HG02571 (cell line): ENCODE results near the gene DEDD.

ENCODE experiments used
- ATAC-seq: cut with Tn5 transposase; IDR thresholded peaks from one replicate; pipeline ENCODE4 v1.9.1; 2021; ENCODE audit warnings: mild to moderate bottlenecking, moderate library complexity; ENCODE audit not compliant: unreplicated experiment

Gene DEDD

GRCh38 chr1:161079436-161080110 lies 52.9 kb downstream of the DEDD start:
- no peak for ATAC-seq

DNA sequence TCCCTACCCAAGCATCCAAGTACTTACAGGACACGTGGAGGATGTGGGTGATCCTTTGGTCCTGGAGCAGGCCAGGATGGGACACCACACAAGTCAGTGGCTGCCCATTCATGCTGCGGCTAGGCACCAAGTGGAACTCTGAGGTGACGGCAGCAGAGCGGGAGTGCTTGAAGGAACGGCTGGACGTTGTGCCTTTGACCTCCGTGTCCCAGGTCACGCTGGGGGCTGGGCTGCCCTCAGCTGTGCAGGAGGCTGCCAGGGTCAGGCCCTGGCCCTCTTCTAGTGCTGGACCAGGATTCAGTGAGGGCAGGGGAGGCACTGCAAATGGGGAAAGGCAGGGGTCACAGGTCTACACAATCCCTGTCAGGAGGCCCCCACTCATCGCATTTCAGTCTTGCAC lies 55.0 kb downstream of the DEDD start:
- no peak for ATAC-seq

DNA sequence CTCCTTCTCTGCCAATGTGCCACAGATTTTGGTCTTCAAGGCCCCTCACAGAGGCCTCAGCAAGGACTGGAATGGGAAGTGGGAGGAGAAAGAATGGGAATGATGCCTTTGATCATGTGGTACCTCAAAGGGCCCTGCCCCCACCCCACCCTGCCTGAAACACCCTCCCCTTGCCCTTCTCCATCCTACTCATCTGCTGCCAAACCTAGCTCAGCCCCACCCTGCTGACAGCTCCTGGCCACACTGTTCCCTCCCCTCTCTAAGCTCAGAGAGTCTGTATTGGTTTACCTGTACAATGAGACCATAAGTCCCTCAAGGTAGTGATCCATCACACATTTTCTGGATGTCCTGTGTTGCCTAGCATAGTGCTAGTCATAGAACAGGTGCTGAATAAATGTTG lies 56.1 kb downstream of the DEDD start:
- no peak for ATAC-seq

DNA sequence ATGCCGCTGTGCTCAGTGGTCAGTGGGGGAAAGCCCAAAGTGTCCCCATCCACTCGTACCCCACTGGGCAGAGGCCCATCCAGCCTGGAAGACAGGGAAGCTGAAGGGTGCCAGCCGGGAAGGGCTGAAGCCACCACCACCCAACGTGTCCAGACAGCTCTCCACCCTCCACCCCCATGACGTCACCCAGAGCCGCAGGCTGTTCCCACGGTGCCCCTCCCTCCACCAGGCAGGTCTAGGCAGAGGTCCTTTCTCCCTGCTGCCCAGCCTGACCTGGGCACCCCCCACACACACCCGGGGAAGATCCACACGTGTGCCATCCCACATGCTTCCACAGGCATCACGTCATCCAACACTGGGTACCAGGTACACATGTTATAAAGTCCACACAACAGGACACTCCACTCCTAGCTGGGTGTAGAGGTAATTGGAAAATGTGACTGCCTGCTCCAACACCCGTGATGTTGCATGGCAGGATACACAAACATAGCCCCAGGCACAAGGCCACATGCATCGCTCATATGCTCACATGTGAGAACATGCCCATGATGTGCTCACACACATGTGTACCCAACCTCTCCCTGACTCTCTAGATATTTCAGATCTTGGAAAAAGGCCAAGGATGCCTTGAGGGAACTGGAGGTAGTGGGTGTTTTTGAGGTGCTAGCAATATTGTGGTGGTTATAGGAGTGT lies 57.6 kb downstream of the DEDD start:
- ATAC-seq: no peak

DNA sequence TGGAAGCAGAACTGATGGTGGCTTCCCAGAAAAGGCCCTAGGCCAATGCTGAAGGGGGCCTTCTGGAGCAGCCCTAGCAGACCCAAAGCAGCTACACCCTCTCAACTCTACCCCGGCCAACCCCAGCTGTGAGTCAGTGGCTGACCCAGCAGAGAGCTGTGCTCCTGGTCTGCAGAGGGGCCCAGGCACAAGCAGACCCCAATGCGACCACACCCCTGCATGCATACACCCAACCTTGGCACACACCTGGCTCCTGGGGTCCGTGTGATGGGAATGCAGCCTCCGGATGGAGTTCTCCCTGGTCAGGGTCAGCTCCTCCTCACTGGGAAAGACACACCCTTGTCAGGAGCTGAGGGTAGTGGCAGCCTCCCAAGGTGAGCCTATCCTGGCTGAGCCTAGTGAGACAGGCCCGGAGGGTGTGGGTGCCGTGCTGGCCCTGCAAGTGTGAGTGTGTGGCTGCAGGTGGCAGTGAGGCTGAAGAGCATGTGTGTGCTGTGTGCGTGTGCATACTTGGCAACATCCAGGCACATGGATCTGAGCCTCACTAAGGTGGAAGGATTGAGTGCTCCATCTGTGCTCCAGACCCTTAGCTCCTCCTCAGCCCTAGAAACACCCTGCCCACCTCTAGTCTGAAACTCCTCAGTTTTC lies 58.9 kb downstream of the DEDD start:
- ATAC-seq: no peak

GRCh38 chr1:161072751-161073449 lies 59.6 kb downstream of the DEDD start:
- ATAC-seq: no peak

- ATAC-seq: no peak
These were observed 60.5 kb downstream of the DEDD start for GRCh38 chr1:161071886-161072371.
